ENCODE results near the gene NGFR.

- TF ChIP-seq CTCF (conservative IDR thresholded peaks at IDR 0.05; ENCODE audit: low read length) (no peak), EZH2phosphoT487 (IDR thresholded peaks at IDR 0.05; ENCODE audit: borderline replicate concordance, low read depth, low read length) (no peak)
Measured at GRCh38 chr17:49461580-49461979, 33.5 kb upstream of the NGFR start.

All from OCI-LY7 (cell line).